OCI-LY3 (cell line): ENCODE data around the gene SELENOP.

Experiments used
- H2AFZ ChIP-seq: fragments of 200-600, 300-600 bp; shearing (Covaris generic); 2 replicates; pipeline ENCODE4 v1.6.0; 2014; ENCODE audit warnings: antibody characterized with exemption, low read depth, low read length
- H3K27ac ChIP-seq: fragments of 200-600, 300-600 bp; sonication (generic); 2 replicates; pipeline ENCODE4 v1.5.1; 2014; ENCODE audit warnings: mild to moderate bottlenecking, low read length, moderate library complexity, mixed read lengths
- H3K27me3 ChIP-seq: fragments of 200-600, 300-600 bp; sonication (generic); 2 replicates; pipeline ENCODE4 v1.6.1; 2014; ENCODE audit warnings: low read depth, low read length, mixed read lengths
- H3K36me3 ChIP-seq: fragments of 200-600, 300-600 bp; sonication (generic); replicated peaks from 2 replicates; pipeline ENCODE3; 2014; ENCODE audit warnings: low read depth, low read length, mixed read lengths
- H3K4me1 ChIP-seq: fragments of 300-600, 200-600 bp; sonication (generic); 2 replicates; pipeline ENCODE4 v1.6.1; 2014; ENCODE audit warnings: low read length, mixed read lengths
- H3K4me2 ChIP-seq: fragments of 200-600, 300-600 bp; sonication (generic); 2 replicates; pipeline ENCODE4 v1.6.1; 2014; ENCODE audit warnings: low read length, mixed read lengths
- H3K4me3 ChIP-seq: fragments of 300-600, 200-600 bp; sonication (generic); 2 replicates; pipeline ENCODE4 v1.5.1; 2014; ENCODE audit warnings: antibody characterized with exemption, mild to moderate bottlenecking, low read length, moderate library complexity
- H3K79me2 ChIP-seq: fragments of 300-600, 200-600 bp; shearing (Covaris generic); 2 replicates; pipeline ENCODE4 v1.6.1; 2014; ENCODE audit warnings: mild to moderate bottlenecking, low read length, mixed read lengths
- H3K9ac ChIP-seq: fragments of 300-600, 200-600 bp; shearing (Covaris generic); 2 replicates; pipeline ENCODE4 v1.6.0; 2014; ENCODE audit warnings: mild to moderate bottlenecking, low read length, moderate library complexity
- H3K9me3 ChIP-seq: fragments of 200-600, 300-600 bp; shearing (Covaris generic); 2 replicates; pipeline ENCODE4 v1.6.1; 2014; ENCODE audit warnings: low read length, mixed read lengths; ENCODE audit not compliant: insufficient read depth
- H4K20me1 ChIP-seq: fragments of 200-600, 300-600 bp; sonication (generic); 2 replicates; pipeline ENCODE4 v1.6.1; 2016; ENCODE audit warnings: low read length, mixed read lengths; ENCODE audit not compliant: insufficient read depth
- EZH2phosphoT487 ChIP-seq: fragments of 200-600 bp; shearing (Covaris generic); IDR thresholded peaks from 2 replicates; pipeline ENCODE4 v1.6.1; 2018; ENCODE audit warnings: antibody characterized with exemption, mixed run types, low read depth
- TF ChIP-seq, protein P1 (sequence below): fragments of 200-600, 300-600 bp; sonication (generic); IDR thresholded peaks from 2 replicates; pipeline ENCODE4 v1.5.1; 2014; ENCODE audit warnings: antibody characterized with exemption, low read length, low read depth

SELENOP gene

GRCh38 chr5:42810834-42811590 is 680 bp downstream of the SELENOP start:
- Histone ChIP-seq H3K9me3 (no peaks in the 10 kb centered on the region), H3K36me3 (no peaks in the 10 kb centered on the region), H2AFZ (no peak overlapping the region), H3K4me2 (no peak overlapping the region), H3K79me2 (no peaks in the 10 kb centered on the region), H3K4me1 (no peaks in the 10 kb centered on the region), H4K20me1 (no peaks in the 10 kb centered on the region), H3K27me3 (no peaks in the 10 kb centered on the region), H3K9ac (no peak overlapping the region), H3K4me3 (no peak overlapping the region), H3K27ac (no peak overlapping the region)
- TF ChIP-seq EZH2phosphoT487, result no peak
- TF ChIP-seq, protein P1, sequence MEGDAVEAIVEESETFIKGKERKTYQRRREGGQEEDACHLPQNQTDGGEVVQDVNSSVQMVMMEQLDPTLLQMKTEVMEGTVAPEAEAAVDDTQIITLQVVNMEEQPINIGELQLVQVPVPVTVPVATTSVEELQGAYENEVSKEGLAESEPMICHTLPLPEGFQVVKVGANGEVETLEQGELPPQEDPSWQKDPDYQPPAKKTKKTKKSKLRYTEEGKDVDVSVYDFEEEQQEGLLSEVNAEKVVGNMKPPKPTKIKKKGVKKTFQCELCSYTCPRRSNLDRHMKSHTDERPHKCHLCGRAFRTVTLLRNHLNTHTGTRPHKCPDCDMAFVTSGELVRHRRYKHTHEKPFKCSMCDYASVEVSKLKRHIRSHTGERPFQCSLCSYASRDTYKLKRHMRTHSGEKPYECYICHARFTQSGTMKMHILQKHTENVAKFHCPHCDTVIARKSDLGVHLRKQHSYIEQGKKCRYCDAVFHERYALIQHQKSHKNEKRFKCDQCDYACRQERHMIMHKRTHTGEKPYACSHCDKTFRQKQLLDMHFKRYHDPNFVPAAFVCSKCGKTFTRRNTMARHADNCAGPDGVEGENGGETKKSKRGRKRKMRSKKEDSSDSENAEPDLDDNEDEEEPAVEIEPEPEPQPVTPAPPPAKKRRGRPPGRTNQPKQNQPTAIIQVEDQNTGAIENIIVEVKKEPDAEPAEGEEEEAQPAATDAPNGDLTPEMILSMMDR, result no peak

DNA sequence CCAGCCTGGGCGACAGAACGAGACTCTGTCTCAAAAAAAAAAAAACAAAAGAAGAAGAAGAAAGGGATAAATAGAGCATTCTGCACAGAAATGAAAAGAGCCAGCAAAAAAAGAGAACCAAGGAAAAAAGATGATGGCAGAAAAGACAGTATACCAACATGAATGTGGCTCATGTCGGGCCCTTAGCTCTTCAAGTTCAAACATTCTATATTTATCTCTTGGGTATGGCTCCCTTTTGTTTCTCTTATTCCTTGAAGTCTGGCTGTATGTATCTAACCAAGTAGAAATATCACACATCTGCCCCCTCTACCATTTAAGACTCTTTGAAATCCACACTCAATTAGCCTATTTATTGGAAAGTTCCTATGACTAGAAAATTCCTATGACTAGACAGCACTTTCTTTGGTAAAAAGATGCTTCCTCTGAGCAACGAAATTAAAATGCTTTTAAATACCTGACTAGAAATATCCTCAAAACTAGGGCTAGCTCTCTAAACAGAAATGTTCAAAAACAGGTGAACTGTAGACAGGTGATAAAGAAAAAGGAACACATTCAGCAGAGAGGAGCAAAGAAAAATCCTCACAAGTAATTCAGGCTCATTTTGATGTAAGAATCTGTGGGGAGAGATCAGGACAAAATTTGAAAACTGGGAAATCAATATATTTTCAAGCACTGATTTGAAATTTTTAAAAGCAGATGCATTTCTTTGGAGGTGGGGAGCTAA is 2.6 kb downstream of the SELENOP start:
- Histone ChIP-seq H3K27ac (no peak overlapping the region), H4K20me1 (no peaks in the 10 kb centered on the region), H2AFZ (no peak overlapping the region), H3K4me2 (no peak overlapping the region), H3K36me3 (no peaks in the 10 kb centered on the region), H3K79me2 (no peaks in the 10 kb centered on the region), H3K4me3 (no peak overlapping the region), H3K27me3 (no peaks in the 10 kb centered on the region), H3K9me3 (no peaks in the 10 kb centered on the region), H3K9ac (no peak overlapping the region), H3K4me1 (no peaks in the 10 kb centered on the region)
- TF ChIP-seq, protein P1, result no peak
- TF ChIP-seq EZH2phosphoT487, result no peak

GRCh38 chr5:42807722-42808447 is 3.8 kb downstream of the SELENOP start:
- no peak overlapping the region for H3K4me2 ChIP-seq
- no peaks in the 10 kb centered on the region for H4K20me1 ChIP-seq
- no peaks in the 10 kb centered on the region for H3K4me1 ChIP-seq
- no peak overlapping the region for H3K27ac ChIP-seq
- H3K36me3 ChIP-seq, result no peaks in the 10 kb centered on the region
- no peak for TF ChIP-seq EZH2phosphoT487
- TF ChIP-seq, protein P1, result no peak
- no peaks in the 10 kb centered on the region for H3K27me3 ChIP-seq
- no peak overlapping the region for H3K4me3 ChIP-seq
- H3K9me3 ChIP-seq, result no peaks in the 10 kb centered on the region
- no peaks in the 10 kb centered on the region for H3K79me2 ChIP-seq
- no peak overlapping the region for H2AFZ ChIP-seq
- no peak overlapping the region for H3K9ac ChIP-seq
